NCI-H2196 treated with DMSO at 0.1 percent for 48 hours (cell line): Measurements from ENCODE around the gene ZHX3.

ENCODE experiments used
- DNase-seq: peaks from one replicate; lab custom pipeline; 2025; ENCODE audit not compliant: unreplicated experiment; lab: John Stamatoyannopoulos, UW

Gene ZHX3

GRCh38 chr20:41304424-41305079, 13.0 kb downstream of the ZHX3 start:
- DNase-seq = no peak

- DNase-seq = no peak
These were observed 13.5 kb downstream of the ZHX3 start for GRCh38 chr20:41304002-41304401.

GRCh38 chr20:41300886-41301285, 16.6 kb downstream of the ZHX3 start:
- DNase-seq = no peak

- DNase-seq = no peak
These were observed 17.1 kb downstream of the ZHX3 start for GRCh38 chr20:41300383-41300782.

- DNase-seq = no peak
These were observed 17.6 kb downstream of the ZHX3 start for GRCh38 chr20:41299899-41300298.

GRCh38 chr20:41293269-41294037, 24.1 kb downstream of the ZHX3 start:
- DNase-seq = no peak

GRCh38 chr20:41290804-41291389, 26.6 kb downstream of the ZHX3 start:
- no peak for DNase-seq

GRCh38 chr20:41287327-41287726, 30.2 kb downstream of the ZHX3 start:
- no peak for DNase-seq

- no peak for DNase-seq
These were observed 31.2 kb downstream of the ZHX3 start for GRCh38 chr20:41286240-41286851.

GRCh38 chr20:41279546-41280225, 37.8 kb downstream of the ZHX3 start:
- no peak for DNase-seq

GRCh38 chr20:41278936-41279335, 38.6 kb downstream of the ZHX3 start:
- no peak for DNase-seq

GRCh38 chr20:41277049-41277448, 40.5 kb downstream of the ZHX3 start:
- no peak for DNase-seq

- no peak for DNase-seq
These were observed 41.2 kb downstream of the ZHX3 start for GRCh38 chr20:41276317-41276751.

- DNase-seq = no peak
These were observed 42.2 kb downstream of the ZHX3 start for GRCh38 chr20:41275301-41275731.

GRCh38 chr20:41274152-41274551, 43.4 kb downstream of the ZHX3 start:
- no peak for DNase-seq

- no peak for DNase-seq
These were observed 44.1 kb downstream of the ZHX3 start for GRCh38 chr20:41273445-41273844.

- no peak for DNase-seq
These were observed 45.2 kb downstream of the ZHX3 start for GRCh38 chr20:41272339-41272738.

GRCh38 chr20:41268917-41269652, 48.4 kb downstream of the ZHX3 start:
- no peak for DNase-seq

GRCh38 chr20:41268402-41268801, 49.1 kb downstream of the ZHX3 start:
- DNase-seq = no peak

GRCh38 chr20:41265938-41266337, 51.6 kb downstream of the ZHX3 start:
- no peak for DNase-seq
